ENCODE measurements around the gene OTULIN. TPM values are rescaled to one million over a fixed set of nuclear protein-coding genes. Genes with fewer than 3 reads are reported as not detected.

Gene OTULIN
- total and polyA plus RNA-seq, 2 experiments from 2014 or later, result 24.3 to 43.9 TPM

GRCh38 chr5:14705556-14705955 lies 41.0 kb downstream of the OTULIN start:
- no peaks in the 10 kb centered on the region for H3K27me3 ChIP-seq (ENCODE audit: insufficient read depth)
- TF ChIP-seq POLR2AphosphoS5 (IDR thresholded peaks at IDR 0.05; ENCODE audit: low read depth) (no peak), ZNF114 (CRISPR knock-in tag; IDR thresholded peaks at IDR 0.05) (no peak)
- no peaks in the 10 kb centered on the region for H3K4me1 Mint-ChIP-seq
- peaks cover 25% of the 10 kb centered on the region for H3K36me3 Mint-ChIP-seq (ENCODE audit: low read depth)
- H3K27ac Mint-ChIP-seq, result no peak overlapping the region
- no peak overlapping the region for H3K4me3 ChIP-seq
- H3F3A ChIP-seq (replicated peaks; ENCODE audit: low read depth), result no peaks in the 10 kb centered on the region
- no peaks in the 10 kb centered on the region for H3K79me2 ChIP-seq (replicated peaks; ENCODE audit: insufficient read depth)
- H2AFZ ChIP-seq, result no peak overlapping the region
- no peaks in the 10 kb centered on the region; the same call in 1 of the 2 replicates for H3K4me1 ChIP-seq (ENCODE audit: insufficient read depth)
- DNase-seq (ENCODE audit: low spot score) (no peak), ATAC-seq (no peak)
- no peak overlapping the region for H3K27ac ChIP-seq (ENCODE audit: low read depth)
- H3K9me3 Mint-ChIP-seq, result no peaks in the 10 kb centered on the region
- H3K4me3 Mint-ChIP-seq, result no peak overlapping the region
- H3K27me3 Mint-ChIP-seq (ENCODE audit: insufficient read depth, low read depth, poor library complexity), result peaks cover 15% of the 10 kb centered on the region
- H4K20me1 ChIP-seq (replicated peaks; ENCODE audit: insufficient read depth), result no peaks in the 10 kb centered on the region
- H3K36me3 ChIP-seq (ENCODE audit: insufficient read depth), result no peaks in the 10 kb centered on the region
- no peaks in the 10 kb centered on the region for H3K9me2 ChIP-seq (ENCODE audit: insufficient read depth)
- no peak overlapping the region for H3K4me2 ChIP-seq

- Mint-ChIP-seq H3K4me1 (no peaks in the 10 kb centered on the region), H3K4me3 (no peak overlapping the region), H3K9me3 (peaks cover 2% of the 10 kb centered on the region; the same call in 1 of the 3 replicates), H3K27me3 (ENCODE audit: insufficient read depth, low read depth, poor library complexity) (peaks cover 18% of the 10 kb centered on the region), H3K27ac (no peak overlapping the region; the same call in 1 of the 2 replicates), H3K36me3 (ENCODE audit: low read depth) (peaks cover 34% of the 10 kb centered on the region)
- H3K9me2 ChIP-seq (ENCODE audit: insufficient read depth), result no peaks in the 10 kb centered on the region
- H3K79me2 ChIP-seq (replicated peaks; ENCODE audit: insufficient read depth), result no peaks in the 10 kb centered on the region
- ATAC-seq (no peak), DNase-seq (ENCODE audit: low spot score) (no peak)
- H3K36me3 ChIP-seq (ENCODE audit: insufficient read depth), result no peaks in the 10 kb centered on the region
- no peak overlapping the region for H2AFZ ChIP-seq
- TF ChIP-seq JUNB (IDR thresholded peaks at IDR 0.05; ENCODE audit: unreplicated experiment), result no peak
- H3K4me1 ChIP-seq (ENCODE audit: insufficient read depth), result no peaks in the 10 kb centered on the region; the same call in 1 of the 2 replicates
- H3K27me3 ChIP-seq (ENCODE audit: insufficient read depth), result no peaks in the 10 kb centered on the region
- H3F3A ChIP-seq (replicated peaks; ENCODE audit: low read depth), result no peaks in the 10 kb centered on the region
- no peak overlapping the region for H3K4me2 ChIP-seq
- H3K27ac ChIP-seq (ENCODE audit: low read depth), result no peak overlapping the region
- no peak overlapping the region for H3K4me3 ChIP-seq
- H4K20me1 ChIP-seq (replicated peaks; ENCODE audit: insufficient read depth), result no peaks in the 10 kb centered on the region
Measured at GRCh38 chr5:14706615-14707021, 42.1 kb downstream of the OTULIN start.

- Histone ChIP-seq H3K4me2 (no peak overlapping the region), H3K27ac (ENCODE audit: low read depth) (no peak overlapping the region), H4K20me1 (replicated peaks; ENCODE audit: insufficient read depth) (no peaks in the 10 kb centered on the region), H2AFZ (no peak overlapping the region), H3K79me2 (replicated peaks; ENCODE audit: insufficient read depth) (no peaks in the 10 kb centered on the region), H3K36me3 (ENCODE audit: insufficient read depth) (no peaks in the 10 kb centered on the region), H3K27me3 (ENCODE audit: insufficient read depth) (no peaks in the 10 kb centered on the region), H3K9me2 (ENCODE audit: insufficient read depth) (no peaks in the 10 kb centered on the region), H3K4me1 (ENCODE audit: insufficient read depth) (no peaks in the 10 kb centered on the region; the same call in 1 of the 2 replicates), H3K4me3 (no peak overlapping the region), H3F3A (replicated peaks; ENCODE audit: low read depth) (no peaks in the 10 kb centered on the region)
- Mint-ChIP-seq H3K27me3 (ENCODE audit: insufficient read depth, low read depth, poor library complexity) (peaks cover 25% of the 10 kb centered on the region), H3K4me1 (no peaks in the 10 kb centered on the region), H3K4me3 (no peak overlapping the region), H3K27ac (no peak overlapping the region), H3K9me3 (peaks cover 7% of the 10 kb centered on the region; the same call in 2 of the 3 replicates), H3K36me3 (ENCODE audit: low read depth) (peaks cover 47% of the 10 kb centered on the region)
- no peak for ATAC-seq
- no peak for DNase-seq (ENCODE audit: low spot score)
- TF ChIP-seq, protein P1, sequence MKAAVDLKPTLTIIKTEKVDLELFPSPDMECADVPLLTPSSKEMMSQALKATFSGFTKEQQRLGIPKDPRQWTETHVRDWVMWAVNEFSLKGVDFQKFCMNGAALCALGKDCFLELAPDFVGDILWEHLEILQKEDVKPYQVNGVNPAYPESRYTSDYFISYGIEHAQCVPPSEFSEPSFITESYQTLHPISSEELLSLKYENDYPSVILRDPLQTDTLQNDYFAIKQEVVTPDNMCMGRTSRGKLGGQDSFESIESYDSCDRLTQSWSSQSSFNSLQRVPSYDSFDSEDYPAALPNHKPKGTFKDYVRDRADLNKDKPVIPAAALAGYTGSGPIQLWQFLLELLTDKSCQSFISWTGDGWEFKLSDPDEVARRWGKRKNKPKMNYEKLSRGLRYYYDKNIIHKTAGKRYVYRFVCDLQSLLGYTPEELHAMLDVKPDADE (IDR thresholded peaks at IDR 0.05), result no peak
- no peak for TF ChIP-seq ZNF331 (CRISPR knock-in tag; IDR thresholded peaks at IDR 0.05; ENCODE audit: low read depth)
- TF ChIP-seq CTCF (conservative IDR thresholded peaks at IDR 0.05; ENCODE audit: low read depth in 2 of 2), result no peak
- no peak for TF ChIP-seq REST (IDR thresholded peaks at IDR 0.05; ENCODE audit: unreplicated experiment)
- TF ChIP-seq EZH2phosphoT487 (IDR thresholded peaks at IDR 0.05; ENCODE audit: unreplicated experiment), result no peak
- TF ChIP-seq JUNB (IDR thresholded peaks at IDR 0.05; ENCODE audit: unreplicated experiment), result no peak
- TF ChIP-seq CREB1 (CRISPR knock-in tag; IDR thresholded peaks at IDR 0.05; ENCODE audit: low read depth), result no peak
- TF ChIP-seq ZNF114 (CRISPR knock-in tag; IDR thresholded peaks at IDR 0.05), result no peak
Measured at GRCh38 chr5:14707811-14708390, 43.4 kb downstream of the OTULIN start.

All from GM23338 (cell line).